NCI-H1092 treated with DMSO at 0.1 percent for 48 hours (cell line): ENCODE data around the gene ANKRD13D.
"Not testable (repeated sequence)": the region's sequence is repeated elsewhere in the genome, so short reads cannot be mapped to it uniquely, and the experiment has no call there.

Source experiments
- DNase-seq: peaks from one replicate; lab custom pipeline; 2025; lab: John Stamatoyannopoulos, UW

ANKRD13D gene

DNA sequence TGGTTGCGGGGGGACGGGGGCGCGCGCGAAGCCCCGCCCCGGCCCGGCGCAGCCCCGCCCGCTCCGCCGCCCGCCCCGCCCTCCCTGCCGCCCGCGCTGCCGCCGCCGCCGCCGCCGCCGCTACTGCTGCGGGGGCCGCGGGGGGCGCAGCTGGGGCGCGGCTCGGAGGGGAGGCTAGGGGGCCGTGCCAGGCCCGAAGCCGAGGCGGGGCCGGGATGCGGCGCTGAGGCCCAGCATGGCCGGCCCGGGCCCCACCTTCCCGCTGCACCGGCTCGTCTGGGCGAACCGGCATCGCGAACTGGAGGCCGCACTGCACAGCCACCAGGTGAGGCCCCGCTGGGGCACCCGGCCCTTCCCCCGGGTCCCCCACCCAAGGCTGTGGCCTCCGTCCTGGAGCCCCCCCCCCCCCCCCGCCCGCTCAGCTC is at the start of gene ANKRD13D:
Gene ANKRD13D, plus strand, starts transcription at position 78 of the 425 bp plus-strand sequence. Its CDS starts 158 bp downstream, at position 236.
- DNase-seq: no peak

- DNase-seq: peak; percentile 99
These were observed 49.1 kb upstream of the ANKRD13D start for GRCh38 chr11:67239783-67240575.

GRCh38 chr11:67240576-67241389 is 48.3 kb upstream of the ANKRD13D start:
- DNase-seq: no peak

DNA sequence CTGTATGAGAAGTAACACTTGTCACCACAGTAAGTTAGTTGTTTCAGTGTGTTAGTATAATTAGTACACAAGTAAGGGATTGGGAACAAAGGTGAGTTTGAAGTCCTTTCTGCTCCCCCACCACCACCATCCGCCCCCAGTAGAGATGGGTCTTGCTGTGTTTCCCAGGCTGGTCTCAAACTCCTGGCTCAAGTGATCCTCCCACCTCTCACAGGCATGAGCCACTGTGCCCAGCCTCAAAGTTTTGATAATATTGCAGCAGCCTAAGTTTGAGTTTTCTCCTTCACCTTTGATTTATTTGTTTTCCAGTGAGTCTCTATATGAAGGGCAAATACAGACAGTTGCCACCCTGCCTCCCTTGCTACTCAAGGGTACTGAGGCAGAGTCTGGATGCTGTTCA is 46.6 kb upstream of the ANKRD13D start:
- DNase-seq: no peak

- DNase-seq: no peak
These were observed 46.1 kb upstream of the ANKRD13D start for GRCh38 chr11:67243051-67243450.

GRCh38 chr11:67245046-67245445 is 44.1 kb upstream of the ANKRD13D start:
- DNase-seq: no peak

GRCh38 chr11:67247946-67248550 is 41.1 kb upstream of the ANKRD13D start:
- no peak for DNase-seq

DNA sequence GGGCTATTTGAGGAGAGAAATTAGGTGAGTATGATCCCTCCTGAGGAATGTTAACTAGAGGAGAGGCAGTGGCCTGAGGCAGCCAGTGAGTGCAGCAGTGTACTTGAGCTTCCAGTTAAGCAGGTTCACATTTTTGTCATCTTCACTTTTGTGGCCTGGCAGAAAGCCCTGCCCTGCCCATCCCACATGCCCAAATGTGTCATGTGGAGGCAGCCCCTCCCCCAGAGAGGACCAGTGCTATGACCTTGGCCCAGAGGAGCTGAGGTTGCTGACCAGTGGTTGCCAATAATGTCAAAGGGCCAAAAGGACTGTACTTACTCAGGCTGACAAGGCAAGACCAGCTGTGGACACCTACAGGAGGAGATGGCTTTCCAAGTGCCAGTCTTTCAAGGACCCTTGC is 40.5 kb upstream of the ANKRD13D start:
- DNase-seq: no peak

- DNase-seq: no peak
These were observed 38.8 kb upstream of the ANKRD13D start for GRCh38 chr11:67250059-67251043.

DNA sequence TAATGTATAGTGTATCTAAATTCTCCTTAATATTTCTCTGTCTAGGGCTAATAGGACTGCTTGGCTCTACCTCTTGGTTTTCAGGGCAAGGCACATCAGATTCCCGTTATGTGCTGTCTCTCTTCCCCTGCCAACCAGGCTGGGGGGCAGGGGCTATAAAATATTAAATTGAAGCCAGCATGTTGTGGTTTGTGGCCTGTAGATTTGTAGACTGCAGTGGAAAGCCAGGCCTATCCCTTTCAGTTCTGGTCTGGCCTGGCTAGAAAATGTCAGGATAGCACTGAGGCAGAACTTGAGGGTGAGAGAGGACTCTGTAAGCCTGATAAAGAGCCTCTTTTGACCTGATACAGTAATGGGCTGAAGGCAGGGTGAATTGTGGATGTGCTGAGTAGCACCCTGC is 37.3 kb upstream of the ANKRD13D start:
- DNase-seq: no peak

GRCh38 chr11:67252831-67253239 is 36.3 kb upstream of the ANKRD13D start:
- no peak for DNase-seq

- no peak for DNase-seq
These were observed 35.1 kb upstream of the ANKRD13D start for GRCh38 chr11:67253872-67254624.

- DNase-seq: no peak
These were observed 34.3 kb upstream of the ANKRD13D start for GRCh38 chr11:67254798-67255197.

- no peak for DNase-seq
These were observed 33.8 kb upstream of the ANKRD13D start for GRCh38 chr11:67255353-67255752.

- DNase-seq: no peak
These were observed 33.2 kb upstream of the ANKRD13D start for GRCh38 chr11:67255864-67256263.

DNA sequence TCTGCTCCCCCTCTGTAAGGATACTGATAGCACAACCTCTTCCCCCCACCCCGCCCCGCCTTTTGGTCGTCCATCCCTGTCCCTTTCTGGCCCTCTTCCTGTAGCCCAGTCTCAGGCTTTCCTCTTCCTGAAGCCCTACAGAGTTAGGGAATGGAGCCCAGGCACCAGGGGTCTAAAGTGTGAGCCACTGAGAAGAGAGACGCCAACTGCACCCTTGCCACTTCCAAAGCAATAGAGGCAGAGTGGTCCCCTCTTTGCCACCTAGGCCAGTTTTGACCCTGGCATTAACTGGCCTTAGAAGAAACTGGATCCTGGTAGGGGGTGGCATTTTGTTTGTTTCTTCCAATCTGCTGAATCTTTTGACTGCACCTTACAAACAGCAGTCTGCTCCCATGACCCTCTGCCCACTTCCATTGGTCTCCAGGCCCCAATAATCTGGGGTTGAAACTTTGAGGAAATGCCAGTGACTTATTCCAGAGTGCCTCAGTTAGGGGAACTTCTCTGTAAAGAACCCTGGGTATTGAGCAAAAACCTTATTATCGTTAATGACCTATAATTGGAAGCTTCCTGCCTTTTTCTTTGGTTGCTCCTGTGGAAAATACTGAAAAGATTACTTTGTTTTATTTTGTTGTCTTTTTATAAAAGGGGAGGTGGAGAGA is 32.5 kb upstream of the ANKRD13D start:
- no peak for DNase-seq

DNA sequence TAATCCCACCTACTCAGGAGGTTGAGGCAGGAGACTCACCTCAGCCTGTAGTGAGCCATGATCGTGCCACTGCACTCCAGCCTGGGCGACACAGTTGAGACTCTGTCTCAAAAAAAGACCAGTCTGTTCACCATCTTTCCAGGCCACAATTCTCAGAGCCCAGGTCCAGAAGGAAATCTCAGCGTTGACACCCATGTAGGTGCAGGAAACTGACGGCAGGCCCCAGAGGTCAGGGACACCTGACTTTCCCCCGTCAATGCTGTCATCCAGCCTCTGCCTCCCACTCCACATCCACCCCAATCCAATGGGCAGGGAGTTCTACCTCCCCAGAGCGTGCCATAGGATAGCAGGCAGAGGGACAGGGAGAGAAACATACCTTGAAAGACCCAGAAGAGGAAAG is 28.7 kb upstream of the ANKRD13D start:
- DNase-seq: no peak

- DNase-seq: not testable (repeated sequence)
These were observed 28.0 kb upstream of the ANKRD13D start for GRCh38 chr11:67260885-67261639.

- no peak for DNase-seq
These were observed 27.5 kb upstream of the ANKRD13D start for GRCh38 chr11:67261640-67261945.
